AG09319 (cell line): Measurements from ENCODE around the gene KRT75.

ENCODE experiments used
- DNase-seq: peaks from one replicate; pipeline ENCODE4 v3.0.0-alpha.2; 2010; ENCODE audit warnings: low read depth; ENCODE audit errors: extremely low read depth
- CTCF ChIP-seq: IDR thresholded peaks from 2 replicates; pipeline ENCODE4 v1.5.1; 2011; ENCODE audit warnings: low read depth, mild to moderate bottlenecking, inconsistent platforms, low read length, moderate library complexity

The KRT75 gene

GRCh38 chr12:52400906-52401305 lies 33.3 kb downstream of the KRT75 start:
- no peak for TF ChIP-seq CTCF
- no peak for DNase-seq

- no peak for TF ChIP-seq CTCF
These were observed 34.4 kb downstream of the KRT75 start for GRCh38 chr12:52399756-52400155.

GRCh38 chr12:52398176-52398575 lies 36.0 kb downstream of the KRT75 start:
- no peak for TF ChIP-seq CTCF

More at GRCh38 chr12:52399756-52400155, 34.4 kb downstream of the KRT75 start:
- DNase-seq = no peak

GRCh38 chr12:52396656-52397055 lies 37.5 kb downstream of the KRT75 start:
- DNase-seq = no peak
- TF ChIP-seq CTCF = no peak

More at GRCh38 chr12:52398176-52398575, 36.0 kb downstream of the KRT75 start:
- DNase-seq = no peak

- no peak for TF ChIP-seq CTCF
These were observed 38.3 kb downstream of the KRT75 start for GRCh38 chr12:52395761-52396434.

GRCh38 chr12:52394836-52395405 lies 39.2 kb downstream of the KRT75 start:
- no peak for DNase-seq
- TF ChIP-seq CTCF = no peak

More at GRCh38 chr12:52395761-52396434, 38.3 kb downstream of the KRT75 start:
- no peak for DNase-seq

GRCh38 chr12:52392465-52393007 lies 41.6 kb downstream of the KRT75 start:
- no peak for TF ChIP-seq CTCF
- no peak for DNase-seq
